ENCODE data around the gene AMFR. TPM values are rescaled to one million over a fixed set of nuclear protein-coding genes. Genes with fewer than 3 reads are reported as not detected.

Gene AMFR
- 100 to 1,000 TPM; 287 to 337 TPM for total RNA-seq
- polyA plus RNA-seq (ENCODE audit: insufficient read depth, low read depth, low replicate concordance), result 258 TPM
- long read RNA-seq, donor 1, transcript AMFR-208 (1 exons, 1,844 nt), result minor isoform, 8 of 39 reads
- long read RNA-seq, donor 1, transcript AMFR-201 (14 exons, 3,600 nt), result major isoform, 24 of 39 reads
- long read RNA-seq, donor 1, partial matches to known transcripts, result 5 of 39 reads
- long read RNA-seq, donor 1, other reads (novel, unspliced or antisense), result 0 of 39 reads
- long read RNA-seq, donor 2, transcript AMFR-201 (14 exons, 3,600 nt), result major isoform, 18 of 91 reads
- long read RNA-seq, donor 2, transcript AMFR-208 (1 exons, 1,844 nt), result minor isoform, 7 of 91 reads
- long read RNA-seq, donor 2, partial matches to known transcripts, result 64 of 91 reads
- long read RNA-seq, donor 2, other reads (novel, unspliced or antisense), result 0 of 91 reads

DNA sequence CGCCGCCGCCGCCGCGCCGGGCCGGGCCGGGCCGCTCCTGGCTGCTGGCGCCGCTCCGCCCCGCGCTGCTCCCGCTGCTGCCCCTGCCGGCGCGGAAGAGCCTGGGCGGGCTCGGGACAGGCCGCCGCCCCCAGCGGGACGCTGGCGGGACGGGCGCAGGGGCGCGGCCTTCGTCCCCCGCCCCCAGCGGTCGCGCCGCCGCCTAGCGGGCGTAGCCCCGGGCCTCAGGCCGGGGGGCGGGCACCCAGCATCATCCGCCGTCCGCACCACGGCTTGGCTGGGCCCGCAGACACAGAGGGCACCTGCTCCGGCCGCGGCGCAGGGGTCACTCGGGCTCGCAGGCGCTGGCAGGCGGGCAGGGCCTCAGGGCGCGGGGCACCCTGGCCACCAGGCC lies at the start of gene AMFR:
Gene AMFR (minus strand): TSS at position 107 of the 394 bp plus-strand sequence. CDS start 218 bp downstream, outside the sequence.
- 0% methylated on average over 4 of the region's 57 CpGs; no CpG with 5 or more reads in 1 of the 2 donors for WGBS, 2 donors
- intact Hi-C loops (cut with DNase I; ENCODE audit: low total_unique reads), result no loop called here
- DNase-seq, result peak; percentile 53

DNA sequence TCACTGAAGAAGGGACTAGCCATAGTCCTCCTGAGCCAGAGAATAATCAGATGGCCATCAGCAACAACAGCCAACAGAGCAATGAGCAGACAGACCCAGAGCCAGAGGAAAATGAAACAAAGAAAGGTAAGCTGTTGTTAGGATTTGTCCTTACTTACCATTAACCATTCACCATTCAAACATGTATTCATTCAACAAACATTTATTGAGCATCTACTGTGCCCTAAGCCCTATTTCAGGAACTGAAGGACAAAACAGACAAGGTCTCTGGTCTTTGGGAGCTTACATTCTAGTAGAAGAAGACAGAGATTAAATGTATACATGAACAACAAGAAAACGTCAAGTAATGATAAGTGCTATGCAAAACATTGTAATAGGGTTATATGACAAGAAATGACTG lies 45.3 kb upstream of the AMFR start:
- Histone ChIP-seq H3K4me1 (no peaks in the 10 kb centered on the region), H3K4me3 (no peak overlapping the region), H3K27me3 (no peaks in the 10 kb centered on the region), H3K9me3 (no peaks in the 10 kb centered on the region), H3K27ac (no peak overlapping the region), H3K36me3 (ENCODE audit: low read depth, missing control alignments) (no peaks in the 10 kb centered on the region)
- intact Hi-C loops (cut with DNase I; ENCODE audit: low total_unique reads), result no loop called here
- TF ChIP-seq, protein P1, sequence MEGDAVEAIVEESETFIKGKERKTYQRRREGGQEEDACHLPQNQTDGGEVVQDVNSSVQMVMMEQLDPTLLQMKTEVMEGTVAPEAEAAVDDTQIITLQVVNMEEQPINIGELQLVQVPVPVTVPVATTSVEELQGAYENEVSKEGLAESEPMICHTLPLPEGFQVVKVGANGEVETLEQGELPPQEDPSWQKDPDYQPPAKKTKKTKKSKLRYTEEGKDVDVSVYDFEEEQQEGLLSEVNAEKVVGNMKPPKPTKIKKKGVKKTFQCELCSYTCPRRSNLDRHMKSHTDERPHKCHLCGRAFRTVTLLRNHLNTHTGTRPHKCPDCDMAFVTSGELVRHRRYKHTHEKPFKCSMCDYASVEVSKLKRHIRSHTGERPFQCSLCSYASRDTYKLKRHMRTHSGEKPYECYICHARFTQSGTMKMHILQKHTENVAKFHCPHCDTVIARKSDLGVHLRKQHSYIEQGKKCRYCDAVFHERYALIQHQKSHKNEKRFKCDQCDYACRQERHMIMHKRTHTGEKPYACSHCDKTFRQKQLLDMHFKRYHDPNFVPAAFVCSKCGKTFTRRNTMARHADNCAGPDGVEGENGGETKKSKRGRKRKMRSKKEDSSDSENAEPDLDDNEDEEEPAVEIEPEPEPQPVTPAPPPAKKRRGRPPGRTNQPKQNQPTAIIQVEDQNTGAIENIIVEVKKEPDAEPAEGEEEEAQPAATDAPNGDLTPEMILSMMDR (IDR thresholded peaks at IDR 0.05), result no peak
- TF ChIP-seq POLR2A (IDR thresholded peaks at IDR 0.05), result no peak
- WGBS, 2 donors, result 78 to 87% methylated on average over 1 of the region's 1 CpG
- no peak for DNase-seq

More for the DNA sequence above, at the start of gene AMFR:
- no peaks in the 10 kb centered on the region for H3K36me3 ChIP-seq (ENCODE audit: low read depth, missing control alignments)
- H3K27ac ChIP-seq, result peak within 1 kb of the TSS; percentile 86 to 95
- H3K9me3 ChIP-seq, result no peaks in the 10 kb centered on the region
- no peaks in the 10 kb centered on the region for H3K27me3 ChIP-seq
- peak within 1 kb of the TSS; percentile 80 to 93 for H3K4me3 ChIP-seq
- TF ChIP-seq, protein P1 (IDR thresholded peaks at IDR 0.05), result peak; percentile 30 to 62 (median 57)
- no peak for TF ChIP-seq POLR2A (IDR thresholded peaks at IDR 0.05)
- peaks cover 19% of the 10 kb centered on the region for H3K4me1 ChIP-seq

DNA sequence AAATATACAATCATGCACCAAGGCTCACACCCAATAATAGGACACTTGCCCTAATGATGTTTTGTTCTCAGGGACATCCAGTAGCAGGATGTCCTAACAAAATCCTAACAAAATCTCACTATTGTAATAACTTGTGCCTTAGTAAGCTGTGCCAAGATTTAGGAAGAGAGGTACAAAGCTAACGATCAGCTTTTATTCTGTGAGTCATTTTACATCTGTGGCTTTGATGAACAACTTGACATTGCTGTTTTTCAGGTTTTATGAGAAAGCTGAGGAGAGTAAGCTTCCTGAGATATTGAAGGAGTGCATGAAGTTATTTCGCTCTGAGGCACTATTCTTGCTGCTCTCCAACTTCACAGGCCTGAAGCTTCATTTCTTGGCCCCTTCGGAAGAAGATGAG lies 44.9 kb upstream of the AMFR start:
- no peaks in the 10 kb centered on the region for H3K36me3 ChIP-seq (ENCODE audit: low read depth, missing control alignments)
- intact Hi-C loops (cut with DNase I; ENCODE audit: low total_unique reads), result no loop called here
- H3K27me3 ChIP-seq, result no peaks in the 10 kb centered on the region
- no peaks in the 10 kb centered on the region for H3K4me1 ChIP-seq
- no peak overlapping the region for H3K4me3 ChIP-seq
- no peak for TF ChIP-seq POLR2A (IDR thresholded peaks at IDR 0.05)
- TF ChIP-seq, protein P1 (IDR thresholded peaks at IDR 0.05), result no peak
- DNase-seq, result no peak
- H3K27ac ChIP-seq, result no peak overlapping the region
- H3K9me3 ChIP-seq, result no peaks in the 10 kb centered on the region
- WGBS, 2 donors, result 85 to 92% methylated on average over 3 of the region's 3 CpGs

DNA sequence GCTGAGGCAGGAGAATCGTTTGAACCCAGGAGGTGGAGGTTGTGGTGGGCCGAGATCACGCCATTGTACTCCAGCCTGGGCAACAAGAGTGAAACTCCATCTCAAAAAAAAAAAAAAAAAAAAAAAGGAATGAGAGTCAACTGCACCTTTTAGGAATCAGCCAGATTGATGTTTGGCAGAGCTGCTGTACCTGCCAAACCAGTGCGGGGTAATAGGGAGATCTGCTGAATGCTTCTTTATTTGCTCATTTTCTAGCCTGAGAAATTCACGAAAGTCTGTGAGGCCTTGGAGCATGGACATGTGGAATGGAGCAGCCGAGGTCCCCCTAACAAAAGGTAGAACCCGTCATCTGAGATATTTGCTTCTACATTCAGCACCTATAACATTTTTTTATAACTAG lies 44.4 kb upstream of the AMFR start:
- Histone ChIP-seq H3K9me3 (no peaks in the 10 kb centered on the region), H3K36me3 (ENCODE audit: low read depth, missing control alignments) (no peaks in the 10 kb centered on the region)

More for the DNA sequence above, 44.4 kb upstream of the AMFR start:
- Histone ChIP-seq H3K27ac (no peak overlapping the region), H3K4me1 (no peaks in the 10 kb centered on the region), H3K27me3 (no peaks in the 10 kb centered on the region), H3K4me3 (no peak overlapping the region)
- TF ChIP-seq, protein P1 (IDR thresholded peaks at IDR 0.05), result no peak
- no peak for TF ChIP-seq POLR2A (IDR thresholded peaks at IDR 0.05)
- intact Hi-C loops (cut with DNase I; ENCODE audit: low total_unique reads), result no loop called here
- 95 to 96% methylated on average over 7 of the region's 7 CpGs for WGBS, 2 donors
- DNase-seq, result no peak

All from testis (tissue), 5 donors.